ENCODE data around the gene OXLD1.

OXLD1 gene

DNA sequence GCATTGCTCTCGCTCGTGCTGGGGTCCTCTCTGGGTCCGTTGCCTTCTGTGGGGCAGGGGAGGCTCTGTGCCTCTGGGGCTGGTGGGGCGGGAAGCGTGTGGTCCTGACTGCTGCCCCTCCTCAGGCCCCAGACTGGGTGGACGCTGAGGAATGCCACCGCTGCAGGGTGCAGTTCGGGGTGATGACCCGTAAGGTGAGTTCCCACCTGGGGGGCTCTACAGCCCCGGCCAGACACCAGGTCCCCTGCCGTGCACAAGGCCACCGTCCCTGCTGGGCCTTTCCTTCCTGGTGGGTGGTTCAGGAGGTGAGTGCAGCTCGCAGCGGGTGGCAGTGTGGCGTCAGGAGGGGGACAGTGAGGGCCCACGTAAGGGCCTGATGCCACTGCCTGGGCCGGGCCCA lies 24.1 kb upstream of the OXLD1 start:
- POLR2A ChIA-PET, result interaction anchor here (3.2 kb wide), 1 partner anchor 12 kb away, joined by 22 read pairs; the partner anchor contains the start of gene MRPL12
- CTCF ChIA-PET, result no interaction called here
- no peak for TF ChIP-seq BHLHE40 (IDR thresholded peaks at IDR 0.05; ENCODE audit: borderline replicate concordance)
- no peak for TF ChIP-seq ZNF384 (IDR thresholded peaks at IDR 0.05)
- no peak for TF ChIP-seq L3MBTL2 (conservative IDR thresholded peaks at IDR 0.05)
- no peak for TF ChIP-seq SUZ12 (IDR thresholded peaks at IDR 0.05)
- no peak for TF ChIP-seq TARDBP (IDR thresholded peaks at IDR 0.05)
- TF ChIP-seq CTBP1 (IDR thresholded peaks at IDR 0.05; ENCODE audit: borderline replicate concordance), result no peak
- TF ChIP-seq ELF4 (IDR thresholded peaks at IDR 0.05), result no peak
- no peak for TF ChIP-seq ARNT (IDR thresholded peaks at IDR 0.05)
- TF ChIP-seq FOXA1 (IDR thresholded peaks at IDR 0.05), result no peak
- TF ChIP-seq, protein P1, sequence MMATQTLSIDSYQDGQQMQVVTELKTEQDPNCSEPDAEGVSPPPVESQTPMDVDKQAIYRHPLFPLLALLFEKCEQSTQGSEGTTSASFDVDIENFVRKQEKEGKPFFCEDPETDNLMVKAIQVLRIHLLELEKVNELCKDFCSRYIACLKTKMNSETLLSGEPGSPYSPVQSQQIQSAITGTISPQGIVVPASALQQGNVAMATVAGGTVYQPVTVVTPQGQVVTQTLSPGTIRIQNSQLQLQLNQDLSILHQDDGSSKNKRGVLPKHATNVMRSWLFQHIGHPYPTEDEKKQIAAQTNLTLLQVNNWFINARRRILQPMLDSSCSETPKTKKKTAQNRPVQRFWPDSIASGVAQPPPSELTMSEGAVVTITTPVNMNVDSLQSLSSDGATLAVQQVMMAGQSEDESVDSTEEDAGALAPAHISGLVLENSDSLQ (IDR thresholded peaks at IDR 0.05), result no peak
- TF ChIP-seq HDGF (IDR thresholded peaks at IDR 0.05; ENCODE audit: borderline replicate concordance), result no peak
- TF ChIP-seq NFRKB (IDR thresholded peaks at IDR 0.05), result no peak
- no peak for TF ChIP-seq LEF1 (IDR thresholded peaks at IDR 0.05; ENCODE audit: borderline replicate concordance)
- no peak for TF ChIP-seq FOXK2 (IDR thresholded peaks at IDR 0.05)
- no peak for TF ChIP-seq FOXM1 (IDR thresholded peaks at IDR 0.05; ENCODE audit: borderline replicate concordance)
- TF ChIP-seq SP1 (IDR thresholded peaks at IDR 0.05), result no peak
- no peak for DNase-seq (ENCODE audit: extremely low spot score)

DNA sequence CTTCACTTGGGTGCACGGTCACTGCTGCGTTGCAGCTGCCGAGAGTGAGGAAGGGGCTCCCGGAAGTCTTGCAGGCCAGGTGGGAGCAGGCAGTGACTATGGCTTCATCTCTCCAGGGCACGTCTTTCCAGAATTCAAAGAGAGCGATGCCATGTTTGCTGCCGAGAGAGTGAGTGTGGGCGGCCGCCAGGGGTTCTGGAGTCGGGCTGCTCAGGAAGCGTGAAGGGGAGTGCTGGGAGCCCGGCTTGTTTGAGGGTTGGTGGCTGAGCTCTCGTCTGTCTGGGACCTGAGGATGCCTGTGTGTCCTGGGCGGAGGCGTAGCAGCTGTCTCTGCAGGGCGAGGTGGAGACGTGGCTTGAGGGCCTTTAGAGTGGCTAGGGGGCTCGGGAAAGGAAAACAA lies 23.7 kb upstream of the OXLD1 start:
- ChIA-PET CTCF (no interaction called here), POLR2A (interaction anchor here (3.2 kb wide), 1 partner anchor 12 kb away, joined by 22 read pairs; the partner anchor contains the start of gene MRPL12)
- no peak for TF ChIP-seq TARDBP (IDR thresholded peaks at IDR 0.05)
- TF ChIP-seq, protein P1 (IDR thresholded peaks at IDR 0.05), result no peak
- TF ChIP-seq LEF1 (IDR thresholded peaks at IDR 0.05; ENCODE audit: borderline replicate concordance), result no peak
- TF ChIP-seq FOXM1 (IDR thresholded peaks at IDR 0.05; ENCODE audit: borderline replicate concordance), result no peak
- no peak for TF ChIP-seq L3MBTL2 (conservative IDR thresholded peaks at IDR 0.05)
- no peak for TF ChIP-seq ELF4 (IDR thresholded peaks at IDR 0.05)
- TF ChIP-seq CTBP1 (IDR thresholded peaks at IDR 0.05; ENCODE audit: borderline replicate concordance), result no peak
- TF ChIP-seq ARNT (IDR thresholded peaks at IDR 0.05), result no peak
- TF ChIP-seq HDGF (IDR thresholded peaks at IDR 0.05; ENCODE audit: borderline replicate concordance), result no peak
- no peak for TF ChIP-seq SP1 (IDR thresholded peaks at IDR 0.05)
- TF ChIP-seq NFRKB (IDR thresholded peaks at IDR 0.05), result no peak
- TF ChIP-seq SUZ12 (IDR thresholded peaks at IDR 0.05), result no peak
- no peak for TF ChIP-seq BHLHE40 (IDR thresholded peaks at IDR 0.05; ENCODE audit: borderline replicate concordance)
- TF ChIP-seq ZNF384 (IDR thresholded peaks at IDR 0.05), result no peak
- no peak for TF ChIP-seq FOXA1 (IDR thresholded peaks at IDR 0.05)
- no peak for TF ChIP-seq FOXK2 (IDR thresholded peaks at IDR 0.05)
- DNase-seq (ENCODE audit: extremely low spot score), result no peak

DNA sequence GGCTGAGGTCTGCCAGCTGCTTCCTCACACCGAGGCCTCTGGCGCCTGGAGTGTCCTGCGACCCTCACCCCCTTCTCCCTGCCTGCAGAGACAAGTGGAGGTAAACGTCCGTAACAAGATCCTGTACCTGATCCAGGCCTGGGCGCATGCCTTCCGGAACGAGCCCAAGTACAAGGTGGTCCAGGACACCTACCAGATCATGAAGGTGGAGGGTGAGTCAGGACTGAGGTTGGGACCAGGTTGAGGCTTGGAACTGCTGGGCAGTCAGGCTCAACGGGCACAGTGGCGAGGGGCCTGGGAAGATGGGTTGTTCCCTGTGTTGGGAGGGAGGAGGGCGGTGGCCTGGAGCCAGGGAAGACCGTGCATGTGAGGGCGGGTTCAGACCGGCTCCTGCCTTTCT lies 22.2 kb upstream of the OXLD1 start:
- TF ChIP-seq FOXK2 (IDR thresholded peaks at IDR 0.05) (no peak), L3MBTL2 (conservative IDR thresholded peaks at IDR 0.05) (no peak), ZNF384 (IDR thresholded peaks at IDR 0.05) (no peak), SP1 (IDR thresholded peaks at IDR 0.05) (no peak), FOXA1 (IDR thresholded peaks at IDR 0.05) (no peak), LEF1 (IDR thresholded peaks at IDR 0.05; ENCODE audit: borderline replicate concordance) (no peak), FOXM1 (IDR thresholded peaks at IDR 0.05; ENCODE audit: borderline replicate concordance) (no peak), TARDBP (IDR thresholded peaks at IDR 0.05) (no peak), BHLHE40 (IDR thresholded peaks at IDR 0.05; ENCODE audit: borderline replicate concordance) (no peak), ELF4 (IDR thresholded peaks at IDR 0.05) (no peak), ARNT (IDR thresholded peaks at IDR 0.05) (no peak), SUZ12 (IDR thresholded peaks at IDR 0.05) (no peak), CTBP1 (IDR thresholded peaks at IDR 0.05; ENCODE audit: borderline replicate concordance) (no peak), NFRKB (IDR thresholded peaks at IDR 0.05) (no peak), HDGF (IDR thresholded peaks at IDR 0.05; ENCODE audit: borderline replicate concordance) (no peak)
- TF ChIP-seq, protein P1 (IDR thresholded peaks at IDR 0.05), result no peak
- ChIA-PET POLR2A (no interaction called here), CTCF (no interaction called here)
- no peak for DNase-seq (ENCODE audit: extremely low spot score)

DNA sequence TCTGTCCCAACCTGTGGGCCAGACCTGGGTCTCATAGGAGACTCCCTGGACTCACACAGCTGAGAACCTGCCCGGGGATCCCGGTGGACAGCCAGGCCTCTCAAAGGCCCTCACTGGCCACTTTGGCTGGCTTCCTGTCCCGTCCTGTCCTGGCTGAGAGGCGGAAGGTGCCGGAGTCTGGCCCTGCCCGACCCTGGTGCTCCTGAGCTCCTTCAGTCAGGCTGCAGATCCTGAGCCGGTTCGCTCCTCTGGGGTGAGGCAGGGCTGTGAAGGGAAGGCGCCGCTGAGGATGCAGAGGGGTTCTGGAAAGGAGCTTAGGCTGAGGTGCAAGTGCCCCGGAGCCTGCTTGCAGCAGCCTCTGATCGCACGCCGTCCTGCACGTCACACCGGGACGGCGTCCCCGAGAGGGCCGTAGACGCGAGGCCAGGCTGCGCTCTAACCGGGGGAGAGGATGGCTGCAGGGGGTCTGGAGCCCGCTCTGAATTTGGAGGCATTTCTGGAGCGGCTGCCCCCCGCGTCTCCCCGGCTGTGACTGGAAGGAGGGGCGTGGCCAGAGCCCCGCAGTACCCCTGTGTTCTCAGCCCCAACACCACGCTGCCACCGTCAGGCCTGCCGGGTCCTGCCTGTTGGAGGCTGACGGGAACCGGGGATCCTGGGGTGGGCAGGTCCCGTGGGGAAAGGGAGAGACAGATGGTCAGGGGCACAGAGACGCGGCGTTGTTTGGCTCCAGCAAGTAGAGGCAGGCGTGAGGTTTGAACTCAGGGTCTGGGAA lies 21.6 kb upstream of the OXLD1 start:
- CTCF ChIA-PET, result no interaction called here

More for the DNA sequence above, 21.6 kb upstream of the OXLD1 start:
- TF ChIP-seq FOXM1 (IDR thresholded peaks at IDR 0.05; ENCODE audit: borderline replicate concordance) (no peak), TARDBP (IDR thresholded peaks at IDR 0.05) (no peak), HDGF (IDR thresholded peaks at IDR 0.05; ENCODE audit: borderline replicate concordance) (no peak), NFRKB (IDR thresholded peaks at IDR 0.05) (no peak), CTBP1 (IDR thresholded peaks at IDR 0.05; ENCODE audit: borderline replicate concordance) (no peak), BHLHE40 (IDR thresholded peaks at IDR 0.05; ENCODE audit: borderline replicate concordance) (no peak), ZNF384 (IDR thresholded peaks at IDR 0.05) (no peak), ELF4 (IDR thresholded peaks at IDR 0.05) (no peak), L3MBTL2 (conservative IDR thresholded peaks at IDR 0.05) (no peak), FOXK2 (IDR thresholded peaks at IDR 0.05) (no peak), SUZ12 (IDR thresholded peaks at IDR 0.05) (no peak), LEF1 (IDR thresholded peaks at IDR 0.05; ENCODE audit: borderline replicate concordance) (no peak), FOXA1 (IDR thresholded peaks at IDR 0.05) (no peak), ARNT (IDR thresholded peaks at IDR 0.05) (no peak), SP1 (IDR thresholded peaks at IDR 0.05) (no peak)
- TF ChIP-seq, protein P1 (IDR thresholded peaks at IDR 0.05), result no peak
- POLR2A ChIA-PET, result interaction anchor here (6.2 kb wide), 1 partner anchor 15 kb away, joined by 120 read pairs; the partner anchor contains the start of gene MRPL12
- DNase-seq (ENCODE audit: extremely low spot score), result no peak

Data from HEK293T (cell line).